Hepatic stellate cell (primary cell): ENCODE results near the gene ZBTB8A.
"Not testable (repeated sequence)": the region's sequence is repeated elsewhere in the genome, so short reads cannot be mapped to it uniquely, and the experiment has no call there.

ENCODE experiments used
- DNase-seq: peaks from one replicate; pipeline ENCODE4 v3.0.0; 2011; ENCODE audit warnings: low spot score

ZBTB8A gene

GRCh38 chr1:32538887-32539583 is at the start of gene ZBTB8A:
TSS of gene ZBTB8A (plus strand) at chr1:32539427. CDS start at chr1:32592932, 53,505 bp downstream.
- peak; percentile 77 for DNase-seq

- no peak for DNase-seq
These were observed 49.3 kb upstream of the ZBTB8A start for GRCh38 chr1:32489774-32490454.

DNA sequence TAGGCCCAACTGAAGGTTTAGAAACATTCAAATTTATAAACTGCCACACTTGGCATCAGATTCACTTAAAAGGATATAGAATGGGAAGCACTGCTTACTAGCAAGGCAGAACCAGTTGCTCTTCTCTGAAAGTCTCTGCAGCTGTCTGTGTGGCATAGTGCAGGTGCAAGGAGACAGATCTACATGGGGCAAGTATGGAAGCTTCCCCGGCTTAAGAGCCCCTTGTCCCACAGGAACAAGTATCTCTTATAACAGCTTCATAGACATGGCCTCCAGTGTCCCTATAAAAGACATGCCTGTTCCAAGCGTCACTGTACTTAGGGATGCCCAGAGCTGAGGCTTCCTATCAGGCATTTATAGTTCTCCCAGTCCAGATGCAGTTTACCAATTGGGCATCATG is 47.8 kb upstream of the ZBTB8A start:
- DNase-seq, result no peak

GRCh38 chr1:32494196-32494595 is 45.0 kb upstream of the ZBTB8A start:
- peak; percentile 18 for DNase-seq

GRCh38 chr1:32494711-32495337 is 44.4 kb upstream of the ZBTB8A start:
- DNase-seq, result no peak

DNA sequence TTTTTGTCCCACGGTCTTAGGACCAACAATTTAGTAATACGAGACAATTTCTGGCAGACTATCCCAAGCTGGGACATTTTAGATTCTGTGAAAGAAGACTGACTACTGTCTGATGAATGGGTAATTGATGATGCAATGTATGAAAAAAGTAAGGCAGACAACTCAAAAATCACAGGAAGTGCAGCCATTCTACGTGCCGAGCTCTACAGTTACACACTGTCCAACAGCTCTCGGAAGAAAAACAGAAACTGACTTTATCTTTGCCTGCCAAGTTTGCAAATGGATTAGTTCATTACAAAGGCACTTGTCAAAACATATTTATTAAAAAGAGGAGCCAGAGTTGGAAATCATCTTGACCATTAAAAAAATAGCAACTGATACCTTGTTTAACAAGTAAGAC is 43.1 kb upstream of the ZBTB8A start:
- peak; percentile 27 for DNase-seq

DNA sequence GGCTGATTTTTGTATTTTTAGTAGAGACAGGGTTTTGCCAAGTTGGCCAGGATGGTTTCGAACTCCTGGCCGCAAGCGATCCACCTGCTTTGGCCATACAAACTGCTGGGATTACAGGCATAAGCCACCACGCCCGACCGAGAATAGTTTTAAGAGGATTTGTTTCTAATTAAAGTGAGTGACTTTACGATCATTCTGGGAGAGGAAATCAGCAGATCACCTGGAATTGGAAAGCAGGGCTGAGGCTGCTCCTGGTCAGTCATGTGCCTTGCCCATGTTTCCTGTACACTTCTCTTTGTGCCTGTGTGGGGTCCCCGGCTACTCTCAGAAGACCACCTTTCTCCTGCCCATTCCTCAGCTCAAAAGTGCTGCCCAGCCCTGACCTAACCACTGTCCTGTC is 40.5 kb upstream of the ZBTB8A start:
- DNase-seq, result no peak

- DNase-seq, result peak; percentile 73
These were observed 38.6 kb upstream of the ZBTB8A start for GRCh38 chr1:32500387-32501209.

DNA sequence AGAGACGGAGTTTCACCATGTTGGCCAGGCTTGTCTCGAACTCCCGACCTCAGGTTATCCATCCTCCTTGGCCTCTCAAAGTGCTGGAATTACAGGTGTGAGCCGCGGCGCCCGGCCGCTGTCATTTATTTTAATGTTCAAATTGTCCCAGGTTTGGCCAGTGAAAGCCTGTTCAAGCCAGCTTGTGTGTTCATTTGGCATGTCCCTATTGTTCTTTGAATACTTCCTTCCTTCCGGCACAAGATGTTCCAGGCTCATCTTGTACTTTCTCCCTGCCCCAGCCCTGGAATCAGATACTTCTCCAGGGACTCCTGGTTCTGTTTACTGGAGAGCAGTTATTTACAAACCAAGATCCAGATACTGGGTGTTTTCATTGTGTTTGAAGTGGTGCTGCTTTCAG is 37.4 kb upstream of the ZBTB8A start:
- DNase-seq, result no peak

DNA sequence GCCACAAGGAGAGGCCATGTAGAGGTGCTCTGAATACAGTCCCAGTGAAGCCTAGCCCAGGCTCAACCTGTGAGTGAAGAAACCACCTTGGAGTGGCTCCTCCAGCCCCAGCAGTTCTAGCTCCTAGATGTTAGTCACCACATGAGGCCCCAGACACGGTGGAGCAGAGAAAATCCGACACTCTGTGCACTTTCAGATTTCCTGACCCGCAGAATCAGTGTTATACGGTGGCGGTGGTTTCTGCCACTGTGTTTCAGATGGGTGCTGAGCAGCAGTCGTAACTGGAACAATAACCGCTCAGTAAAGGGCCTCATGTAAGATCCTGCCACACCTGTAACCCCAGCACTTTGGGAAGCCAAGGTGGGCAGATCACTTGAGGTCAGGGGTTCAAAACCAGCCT is 36.1 kb upstream of the ZBTB8A start:
- DNase-seq, result no peak

GRCh38 chr1:32507021-32507420 is 32.2 kb upstream of the ZBTB8A start:
- no peak for DNase-seq

DNA sequence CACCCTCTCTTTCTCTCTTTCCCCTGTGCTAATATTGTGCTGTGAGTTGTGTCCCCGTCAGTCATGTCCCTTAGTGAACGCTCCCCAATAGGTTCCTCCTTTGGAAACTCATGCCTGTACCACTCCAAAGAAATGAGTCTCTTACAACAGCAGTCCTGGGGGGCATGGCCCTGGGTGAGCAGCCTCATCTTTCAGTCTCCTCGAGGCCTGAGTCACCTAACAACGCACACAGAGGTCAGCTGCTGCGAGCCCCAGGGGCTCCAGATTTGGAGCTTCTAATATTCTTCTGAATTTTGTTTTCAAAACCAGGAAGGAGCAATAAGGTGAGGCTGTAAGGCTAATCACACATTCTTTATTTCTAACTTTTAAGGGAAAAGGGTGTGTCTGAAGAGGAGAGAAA is 30.5 kb upstream of the ZBTB8A start:
- no peak for DNase-seq

DNA sequence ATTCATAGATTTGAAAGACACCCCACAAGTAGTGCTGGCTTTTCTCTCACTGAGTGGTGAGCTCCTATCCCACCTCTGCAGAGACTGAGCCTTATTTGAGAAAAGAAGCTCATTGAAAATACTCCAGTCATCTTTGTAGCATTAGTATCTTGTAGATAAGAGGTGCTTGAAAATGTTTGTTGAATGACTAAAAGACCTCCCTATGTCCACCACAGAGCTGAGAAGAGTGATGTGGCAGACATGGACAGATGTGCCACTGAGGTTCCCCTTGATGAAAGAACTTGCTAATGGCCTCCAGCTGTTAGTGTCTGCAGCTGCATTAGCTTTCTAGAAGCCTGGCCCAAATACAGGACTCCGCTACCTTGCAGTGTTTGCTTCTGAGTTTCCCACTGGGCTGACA is 29.3 kb upstream of the ZBTB8A start:
- no peak for DNase-seq

DNA sequence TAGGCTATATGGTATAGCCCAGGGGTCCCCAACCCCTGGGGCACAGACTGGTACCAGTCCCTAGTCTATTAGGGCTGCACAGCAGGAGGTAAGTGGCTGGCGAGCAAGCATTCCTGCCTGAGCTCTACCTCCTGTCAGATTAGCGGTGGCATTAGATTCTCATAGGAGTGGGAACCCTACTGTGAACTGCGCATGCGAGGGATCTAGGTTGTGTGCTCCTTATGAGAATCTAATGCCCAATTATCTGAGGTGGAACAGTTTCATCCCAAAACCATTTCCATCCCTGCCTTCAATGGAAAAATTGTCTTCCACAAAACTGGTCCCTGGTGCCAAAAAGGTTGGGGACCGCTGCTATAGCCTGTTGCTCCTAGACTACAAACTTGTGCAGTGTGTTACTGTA is 22.8 kb upstream of the ZBTB8A start:
- DNase-seq, result no peak

- DNase-seq, result no peak
These were observed 20.3 kb upstream of the ZBTB8A start for GRCh38 chr1:32518976-32519375.

DNA sequence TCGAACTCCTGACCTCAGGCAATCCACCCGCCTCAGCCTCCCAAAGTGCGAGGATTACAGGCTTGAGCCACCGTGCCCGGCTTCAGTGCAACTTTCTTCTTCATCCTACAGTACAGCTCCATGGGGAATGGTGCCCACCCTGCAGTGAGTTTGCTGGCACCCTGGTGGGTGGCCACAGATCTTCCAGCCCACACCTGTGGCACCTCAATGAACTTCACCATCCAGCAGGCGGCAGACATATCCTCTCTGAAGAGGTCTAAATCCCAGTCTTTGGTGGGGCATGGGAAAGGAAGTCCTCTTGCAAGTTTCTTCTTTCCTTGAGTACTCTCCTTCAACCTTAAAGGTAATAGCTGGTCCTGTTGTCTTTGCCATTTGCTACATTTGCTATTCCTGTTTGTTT is 18.1 kb upstream of the ZBTB8A start:
- DNase-seq, result no peak

- DNase-seq, result no peak
These were observed 14.2 kb upstream of the ZBTB8A start for GRCh38 chr1:32525053-32525452.

- DNase-seq, result no peak
These were observed 13.4 kb upstream of the ZBTB8A start for GRCh38 chr1:32525661-32526444.

DNA sequence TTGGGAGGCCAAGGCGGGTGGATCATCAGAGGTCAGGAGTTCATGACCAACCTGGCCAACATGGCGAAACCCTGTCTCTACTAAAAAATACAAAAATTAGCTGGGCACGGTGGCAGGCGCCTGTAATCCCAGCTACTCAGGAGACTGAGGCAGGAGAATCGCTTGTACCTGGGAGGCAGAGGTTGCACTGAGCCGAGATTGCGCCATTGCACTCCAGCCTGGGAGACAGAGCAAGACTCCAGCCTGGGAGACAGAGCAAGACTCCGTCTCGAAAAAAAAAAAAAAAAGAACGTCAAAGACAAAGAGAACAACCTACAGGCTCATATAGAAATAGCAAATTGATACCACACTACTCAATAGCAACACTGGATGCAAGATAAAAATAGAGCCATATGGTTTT is 10.7 kb upstream of the ZBTB8A start:
- not testable (repeated sequence) for DNase-seq

GRCh38 chr1:32533792-32534327 is 5.4 kb upstream of the ZBTB8A start:
- no peak for DNase-seq

- DNase-seq, result no peak
These were observed 3.1 kb upstream of the ZBTB8A start for GRCh38 chr1:32536117-32536516.
